ENCODE results near the gene ZNF80.

GRCh38 chr3:114192136-114192535 lies 45.2 kb downstream of the ZNF80 start:
- TF ChIP-seq CTCF (IDR thresholded peaks at IDR 0.05): no peak
- TF ChIP-seq POLR2A (IDR thresholded peaks at IDR 0.05): no peak
- no peak for TF ChIP-seq EP300 (IDR thresholded peaks at IDR 0.05)
